ENCODE data around the gene TXNDC11.

Gene TXNDC11

GRCh38 chr16:11667221-11667823 is 75.3 kb downstream of the TXNDC11 start:
- no peak for DNase-seq (ENCODE audit: low read depth)
- no peak overlapping the region for H3K4me3 ChIP-seq (ENCODE audit: low read length)
- no peak for TF ChIP-seq CTCF (IDR thresholded peaks at IDR 0.05; ENCODE audit: insufficient read depth, low read depth, low read length, missing control alignments)

GRCh38 chr16:11666103-11667055 is 76.3 kb downstream of the TXNDC11 start:
- H3K4me3 ChIP-seq (ENCODE audit: low read length): no peak overlapping the region
- no peak for TF ChIP-seq CTCF (IDR thresholded peaks at IDR 0.05; ENCODE audit: insufficient read depth, low read depth, low read length, missing control alignments)
- DNase-seq (ENCODE audit: low read depth): no peak

GRCh38 chr16:11665071-11665491 is 77.6 kb downstream of the TXNDC11 start:
- no peak for TF ChIP-seq CTCF (IDR thresholded peaks at IDR 0.05; ENCODE audit: insufficient read depth, low read depth, low read length, missing control alignments)
- DNase-seq (ENCODE audit: low read depth): no peak
- no peak overlapping the region for H3K4me3 ChIP-seq (ENCODE audit: low read length)

- TF ChIP-seq CTCF (IDR thresholded peaks at IDR 0.05; ENCODE audit: insufficient read depth, low read depth, low read length, missing control alignments): no peak
- DNase-seq (ENCODE audit: low read depth): no peak
- H3K4me3 ChIP-seq (ENCODE audit: low read length): no peak overlapping the region
Measured at GRCh38 chr16:11662582-11662981, 80.1 kb downstream of the TXNDC11 start.

GRCh38 chr16:11660565-11660964 is 82.1 kb downstream of the TXNDC11 start:
- no peak for TF ChIP-seq CTCF (IDR thresholded peaks at IDR 0.05; ENCODE audit: insufficient read depth, low read depth, low read length, missing control alignments)
- DNase-seq (ENCODE audit: low read depth): no peak
- no peak overlapping the region for H3K4me3 ChIP-seq (ENCODE audit: low read length)

GRCh38 chr16:11658896-11659708 is 83.6 kb downstream of the TXNDC11 start:
- peak; percentile 90 for DNase-seq (ENCODE audit: low read depth)
- no peak for TF ChIP-seq CTCF (IDR thresholded peaks at IDR 0.05; ENCODE audit: insufficient read depth, low read depth, low read length, missing control alignments)

More at GRCh38 chr16:11658896-11659708, 83.6 kb downstream of the TXNDC11 start:
- H3K4me3 ChIP-seq (ENCODE audit: low read length): no peak overlapping the region
